Panc1 (cell line): ENCODE results near the gene EIF4E3. TPM values are rescaled to one million over a fixed set of nuclear protein-coding genes. Genes with fewer than 3 reads are reported as not detected.

ENCODE experiments used
- ATAC-seq: fragments of 200-7000 bp; cut with Tn5 transposase; 2 replicates; pipeline ENCODE4 v1.9.1; 2020; ENCODE audit warnings: mild to moderate bottlenecking, moderate library complexity
- BruUV-seq: library from RNA; stranded (reverse); fragments of 400-500 nt; replicated peaks from 2 replicates; lab custom pipeline; 2021; lab: Mats Ljungman, UMichigan
- CTCF ChIA-PET: fragments of 300-600 bp; sonication (Branson Sonifier 250); formaldehyde crosslinking; loops from one replicate; lab custom pipeline; 2022; ENCODE audit warnings: antibody characterized with exemption; lab: Charles Lee
- POLR2A ChIA-PET: fragments of 300-600 bp; sonication (Branson Sonifier 250); formaldehyde crosslinking; loops from one replicate; lab custom pipeline; 2022; ENCODE audit warnings: antibody characterized with exemption; lab: Charles Lee
- DNase-seq: peaks from one replicate; pipeline ENCODE4 v3.0.0-alpha.2; 2010; ENCODE audit warnings: low read depth, low spot score
- H3K27ac ChIP-seq: 2 replicates; pipeline ENCODE4 v1.5.1; 2011; ENCODE audit warnings: mild to moderate bottlenecking, low read length, inconsistent platforms
- H3K27me3 ChIP-seq: fragments of 200-500 bp; sonication (Bioruptor generic); 2 replicates; pipeline ENCODE4 v1.6.0; 2014; ENCODE audit warnings: low read length, inconsistent platforms; ENCODE audit not compliant: control insufficient read depth, insufficient read depth
- H3K36me3 ChIP-seq: fragments of 200-500 bp; sonication (Bioruptor generic); 2 replicates; pipeline ENCODE4 v1.5.1; 2014; ENCODE audit warnings: inconsistent platforms, mild to moderate bottlenecking, low read length, moderate library complexity; ENCODE audit not compliant: control insufficient read depth, insufficient read depth
- H3K4me1 ChIP-seq: 2 replicates; pipeline ENCODE4 v1.5.1; 2011; ENCODE audit warnings: inconsistent platforms, mild to moderate bottlenecking, low read length, moderate library complexity; ENCODE audit not compliant: control insufficient read depth, insufficient read depth
- H3K4me3 ChIP-seq, 2 experiments: 2 replicates each; pipeline ENCODE4 v1.5.1; 2011 to 2012; ENCODE audit warnings: low read depth in 2 of 2, low read length in 2 of 2, mild to moderate bottlenecking in 2 of 2, inconsistent platforms in 1 of 2, moderate library complexity in 1 of 2
- H3K9me3 ChIP-seq: fragments of 200-500 bp; sonication (Bioruptor generic); 2 replicates; pipeline ENCODE4 v1.5.1; 2014; ENCODE audit warnings: low read depth, mild to moderate bottlenecking, inconsistent platforms, low read length, moderate library complexity; ENCODE audit not compliant: control insufficient read depth, insufficient read depth
- CTCF ChIP-seq: fragments of 450-650 bp; IDR thresholded peaks from 2 replicates; pipeline ENCODE4 v1.5.1; 2017; ENCODE audit warnings: mild to moderate bottlenecking
- POLR2AphosphoS5 ChIP-seq: IDR thresholded peaks from 2 replicates; pipeline ENCODE4 v1.6.1; 2012; ENCODE audit warnings: mild to moderate bottlenecking, low read depth, low read length, moderate library complexity
- REST ChIP-seq, 2 experiments: IDR thresholded peaks; 2 replicates each; pipeline ENCODE4 v1.6.1; 2011 to 2012; ENCODE audit warnings: low read depth in 2 of 2, control low read depth in 1 of 2, low read length in 1 of 2, mild to moderate bottlenecking in 1 of 2, moderate library complexity in 1 of 2; ENCODE audit not compliant: insufficient read depth in 1 of 2
- SIN3A ChIP-seq: IDR thresholded peaks from 2 replicates; pipeline ENCODE4 v1.6.1; 2012; ENCODE audit warnings: low read depth, mild to moderate bottlenecking, low read length, moderate library complexity, borderline replicate concordance; ENCODE audit not compliant: insufficient read depth
- TCF7L2 ChIP-seq: IDR thresholded peaks from 2 replicates; pipeline ENCODE4 v1.6.1; 2011; ENCODE audit warnings: mild to moderate bottlenecking, low read depth, low read length, inconsistent platforms
- in situ Hi-C: cut with HindIII; loops from 2 replicates; pipeline ENCODE4 v1.10.0; 2016; ENCODE audit warnings: low sequenced_read_pairs, low pct_unique_long_range_greater_than_20kb
- intact Hi-C: fragments of 100-400 bp; cut with micrococcal nuclease; formaldehyde crosslinking; loops from one replicate; pipeline ENCODE4 v1.10.0; 2022; ENCODE audit not compliant: unreplicated experiment
- total RNA-seq: library from RNA; stranded (reverse); gene quantifications from one replicate; pipeline ENCODE4 v1.2.1, GENCODE V29; 2021; ENCODE audit not compliant: unreplicated experiment

Gene EIF4E3
- total RNA-seq, 1 experiment from 2014 or later, result 0.39 TPM

GRCh38 chr3:71655061-71655460, 70.1 kb downstream of the EIF4E3 start:
- BruUV-seq, result no TSS peak
- intact Hi-C loops, result no loop called here

GRCh38 chr3:71653414-71653807, 71.8 kb downstream of the EIF4E3 start:
- Histone ChIP-seq H3K27ac (no peak overlapping the region), H3K27me3 (no peaks in the 10 kb centered on the region), H3K36me3 (no peaks in the 10 kb centered on the region), H3K9me3 (no peaks in the 10 kb centered on the region), H3K4me1 (no peaks in the 10 kb centered on the region), H3K4me3 (no peak overlapping the region)
- BruUV-seq, result no TSS peak
- in situ Hi-C loops (no loop called here), intact Hi-C loops (loop anchor here (5.0 kb wide), 1 partner anchor 1591 kb away; no protein-coding TSS in a partner anchor)
- no peak for TF ChIP-seq REST (IDR thresholded peaks at IDR 0.05; ENCODE audit: insufficient read depth in 1 of 2, low read depth in 2 of 2, low read length in 1 of 2)
- no peak for TF ChIP-seq CTCF
- no peak for TF ChIP-seq SIN3A
- TF ChIP-seq TCF7L2, result no peak
- DNase-seq (no peak), ATAC-seq (no peak)
- ChIA-PET POLR2A (no interaction called here), CTCF (interaction anchor here (0.6 kb wide), 1 partner anchor 256 kb away, joined by 3 read pairs; no protein-coding TSS in a partner anchor)

More at GRCh38 chr3:71655061-71655460, 70.1 kb downstream of the EIF4E3 start:
- no peaks in the 10 kb centered on the region for H3K27me3 ChIP-seq
- ChIA-PET POLR2A (interaction anchor here (0.5 kb wide), 1 partner anchor 447 kb away, joined by 3 read pairs; no protein-coding TSS in a partner anchor), CTCF (interaction anchor here (0.7 kb wide), 1 partner anchor 11 kb away, joined by 18 read pairs; no protein-coding TSS in a partner anchor)
- DNase-seq (no peak), ATAC-seq (no peak)
- H3K9me3 ChIP-seq, result no peaks in the 10 kb centered on the region
- no peak overlapping the region for H3K4me3 ChIP-seq
- TF ChIP-seq POLR2AphosphoS5 (no peak), TCF7L2 (no peak), SIN3A (no peak), CTCF (no peak), REST (IDR thresholded peaks at IDR 0.05; ENCODE audit: insufficient read depth in 1 of 2, low read depth in 2 of 2, low read length in 1 of 2) (no peak)
- no peaks in the 10 kb centered on the region for H3K36me3 ChIP-seq
- no peak overlapping the region for H3K27ac ChIP-seq
- H3K4me1 ChIP-seq, result no peaks in the 10 kb centered on the region
- in situ Hi-C loops, result no loop called here
